Thoracic aorta (tissue), 2 donors: ENCODE results near the gene PODN. TPM values are rescaled to one million over a fixed set of nuclear protein-coding genes. Genes with fewer than 3 reads are reported as not detected.

Source experiments
- ATAC-seq: fragments of 150-250 bp; one replicate; pipeline ENCODE4 v1.8.0; 2017; ENCODE audit warnings: low read depth; ENCODE audit not compliant: insufficient number of reproducible peaks, low FRiP score
- DNase-seq: peaks from one replicate; pipeline ENCODE4 v3.0.0-alpha.2; 2020; ENCODE audit warnings: low spot score
- H3K27ac ChIP-seq, 2 donors: fragments of 200-600 bp; sonication (generic); 1 replicate in 1 of 2; 2 replicates in 1 of 2; pipeline ENCODE4 v1.5.1; 2016; ENCODE audit warnings: mild to moderate bottlenecking in 2 of 2, moderate library complexity in 2 of 2
- H3K27me3 ChIP-seq: fragments of 200-600 bp; sonication (generic); replicated peaks from 2 replicates; pipeline ENCODE4 v1.6.0; 2016; ENCODE audit warnings: mild to moderate bottlenecking; ENCODE audit not compliant: insufficient read depth
- H3K36me3 ChIP-seq: fragments of 200-600 bp; sonication (generic); one replicate; pipeline ENCODE4 v1.5.1; 2016
- H3K4me1 ChIP-seq, 2 donors: fragments of 200-600 bp; sonication (generic); 1 replicate in 1 of 2; 2 replicates in 1 of 2; pipeline versions ENCODE4 v1.5.1 to v1.6.0; 2016; ENCODE audit warnings: low read depth in 2 of 2, mild to moderate bottlenecking in 1 of 2; ENCODE audit not compliant: control insufficient read depth in 1 of 2
- H3K4me3 ChIP-seq: fragments of 200-600 bp; sonication (generic); 2 replicates; pipeline ENCODE4 v1.5.1; 2016; ENCODE audit warnings: mild to moderate bottlenecking
- H3K9me3 ChIP-seq: fragments of 200-600 bp; sonication (generic); 2 replicates; pipeline ENCODE4 v1.5.1; 2016
- CTCF ChIP-seq: fragments of 200-600 bp; sonication (generic); IDR thresholded peaks from one replicate; pipeline ENCODE4 v1.5.1; 2019; ENCODE audit warnings: antibody characterized with exemption
- total RNA-seq, 2 donors: library from RNA; depleted of rRNA; stranded (reverse); fragments of >200 nt; gene quantifications; one replicate each; pipeline versions ENCODE4 v1.1.0 to v1.2.3, GENCODE V29; 2016

Gene PODN
- total RNA-seq, 2 donors from 2014 or later, result 119 to 152 TPM

- ATAC-seq (no peak), DNase-seq (no peak)
- H3K9me3 ChIP-seq, result no peaks in the 10 kb centered on the region
- H3K4me1 ChIP-seq, result peaks cover 12 to 41% of the 10 kb centered on the region in 2 donors
- peaks cover 14% of the 10 kb centered on the region for H3K36me3 ChIP-seq
- no peak for TF ChIP-seq CTCF
- peak overlapping the region in 1 of 2 donors; percentile 31 for H3K27ac ChIP-seq
- H3K4me3 ChIP-seq, result no peak overlapping the region
- H3K27me3 ChIP-seq, result no peaks in the 10 kb centered on the region
Observed at GRCh38 chr1:53050310-53050709, 11.7 kb upstream of the PODN start.

- Histone ChIP-seq H3K27me3 (no peaks in the 10 kb centered on the region), H3K27ac (no peak overlapping the region), H3K9me3 (no peaks in the 10 kb centered on the region), H3K4me1 (peaks cover 12 to 41% of the 10 kb centered on the region in 2 donors), H3K36me3 (peaks cover 14% of the 10 kb centered on the region), H3K4me3 (no peak overlapping the region)
- ATAC-seq (no peak), DNase-seq (no peak)
- no peak for TF ChIP-seq CTCF
Observed at GRCh38 chr1:53051676-53052075, 10.3 kb upstream of the PODN start.

DNA sequence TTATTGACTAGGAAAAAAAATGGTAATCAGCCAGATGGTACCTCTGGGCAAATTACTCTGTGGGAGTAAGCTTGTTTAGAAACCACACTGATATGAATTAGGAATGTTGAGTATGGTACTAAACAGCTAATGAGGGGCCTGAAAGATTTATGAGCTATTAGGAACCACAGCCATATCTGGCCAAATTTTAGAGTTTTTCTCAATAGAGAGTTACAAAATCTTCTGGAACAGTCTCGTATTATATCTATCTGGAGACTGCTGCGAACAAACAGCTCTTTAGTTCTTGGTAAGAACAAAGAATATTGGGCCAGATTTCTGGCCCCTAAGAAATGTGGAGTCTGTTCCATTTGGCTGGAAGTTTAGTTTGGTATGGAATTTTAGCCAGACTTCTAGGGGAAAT is 4.9 kb upstream of the PODN start:
- TF ChIP-seq CTCF, result no peak
- ATAC-seq (no peak), DNase-seq (no peak)
- Histone ChIP-seq H3K36me3 (peaks cover 10% of the 10 kb centered on the region), H3K9me3 (no peaks in the 10 kb centered on the region), H3K27me3 (no peaks in the 10 kb centered on the region), H3K27ac (no peak overlapping the region), H3K4me1 (peaks cover 0 to 17% of the 10 kb centered on the region in 2 donors), H3K4me3 (no peak overlapping the region)

DNA sequence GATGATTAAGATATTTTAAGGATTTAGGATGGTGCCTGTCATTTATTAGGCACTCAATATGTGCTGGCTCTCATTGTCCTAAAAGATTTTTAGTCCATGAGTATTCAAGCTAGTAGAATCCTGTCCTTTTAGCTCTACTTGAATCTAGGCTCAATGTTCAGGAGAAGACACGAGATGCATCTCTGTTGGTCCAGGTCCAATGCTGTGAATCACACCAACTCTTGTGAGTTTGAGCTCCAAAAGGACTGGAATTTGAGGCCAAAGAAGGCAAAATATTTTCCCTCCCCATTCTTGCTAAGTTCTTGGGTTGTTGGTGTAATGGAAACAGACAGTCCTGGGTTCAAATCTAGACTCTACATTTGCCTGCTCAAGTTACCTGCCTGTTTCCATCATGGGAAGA is 1.4 kb upstream of the PODN start:
- Histone ChIP-seq H3K9me3 (no peaks in the 10 kb centered on the region), H3K36me3 (no peaks in the 10 kb centered on the region), H3K4me1 (peaks cover 0 to 28% of the 10 kb centered on the region in 2 donors), H3K27me3 (no peaks in the 10 kb centered on the region), H3K4me3 (no peak overlapping the region), H3K27ac (no peak overlapping the region)
- DNase-seq, result no peak
- ATAC-seq, result no peak
- TF ChIP-seq CTCF, result no peak

- no peaks in the 10 kb centered on the region for H3K27me3 ChIP-seq
- H3K9me3 ChIP-seq, result no peaks in the 10 kb centered on the region
- peaks cover 0 to 28% of the 10 kb centered on the region in 2 donors for H3K4me1 ChIP-seq
- DNase-seq (no peak), ATAC-seq (no peak)
- H3K27ac ChIP-seq, result no peak overlapping the region
- no peaks in the 10 kb centered on the region for H3K36me3 ChIP-seq
- TF ChIP-seq CTCF, result no peak
- H3K4me3 ChIP-seq, result peak overlapping the region; percentile 79
Observed at GRCh38 chr1:53061123-53061858, 722 bp upstream of the PODN start.
